DMS114 treated with DMSO at 0.1 percent for 48 hours (cell line): ENCODE results near the gene ARHGAP26.

Source experiments
- DNase-seq: peaks from one replicate; lab custom pipeline; 2025; ENCODE audit not compliant: unreplicated experiment; lab: John Stamatoyannopoulos, UW

The ARHGAP26 gene

GRCh38 chr5:143010351-143010750, 240.2 kb downstream of the ARHGAP26 start:
- no peak for DNase-seq

DNA sequence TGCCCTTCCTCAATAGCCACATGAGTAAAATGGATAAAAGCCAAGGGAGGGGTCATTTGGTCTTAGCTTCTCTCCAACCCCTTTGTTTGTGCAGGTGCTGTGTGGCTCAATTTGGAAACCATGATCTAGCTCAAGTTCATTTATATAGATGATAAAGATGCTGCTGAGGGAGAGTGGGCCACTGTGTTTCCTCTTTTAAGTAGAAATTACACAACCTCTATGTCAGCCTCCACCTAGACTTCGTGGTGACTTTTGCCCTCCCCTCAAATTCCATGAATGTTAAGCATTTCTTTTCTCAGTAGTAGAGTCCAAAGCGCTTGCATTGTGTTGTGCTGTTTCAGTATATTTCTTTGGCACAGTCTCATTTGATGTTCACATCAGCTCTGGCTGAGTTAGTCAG, 241.4 kb downstream of the ARHGAP26 start:
- DNase-seq = no peak

GRCh38 chr5:143013176-143013891, 243.2 kb downstream of the ARHGAP26 start:
- DNase-seq = no peak

DNA sequence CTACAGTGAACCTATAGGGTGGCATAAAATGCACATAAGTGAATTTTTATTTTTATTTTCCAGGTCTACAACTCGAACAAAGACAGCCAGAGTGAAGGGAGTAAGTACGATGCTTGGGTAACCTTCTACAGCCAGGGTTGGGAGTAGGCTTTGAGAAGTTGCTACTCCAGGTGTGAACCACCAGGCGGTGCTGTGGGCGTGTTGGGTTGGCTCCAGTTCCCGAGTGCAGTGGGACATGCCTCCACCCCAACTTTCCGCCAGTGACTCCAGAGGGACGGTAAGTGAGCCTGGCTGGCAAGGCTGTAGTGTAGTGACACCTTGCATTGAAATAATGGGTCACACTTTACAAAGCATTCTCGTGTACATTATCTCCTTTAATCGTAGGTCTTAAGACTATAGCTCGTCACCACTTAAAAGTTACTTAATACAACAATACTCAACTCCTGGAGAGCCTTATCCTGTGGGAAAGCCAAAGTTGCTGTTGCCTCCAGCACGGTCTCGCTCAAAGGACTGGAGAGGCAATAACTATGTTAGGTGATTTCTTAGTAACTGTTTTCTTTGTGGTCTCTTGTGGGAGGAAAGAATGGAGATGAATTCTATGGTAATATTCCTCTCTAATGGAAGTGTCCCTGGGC, 244.0 kb downstream of the ARHGAP26 start:
- no peak for DNase-seq

GRCh38 chr5:143016777-143017516, 246.8 kb downstream of the ARHGAP26 start:
- no peak for DNase-seq

GRCh38 chr5:143017541-143017940, 247.4 kb downstream of the ARHGAP26 start:
- DNase-seq = no peak

DNA sequence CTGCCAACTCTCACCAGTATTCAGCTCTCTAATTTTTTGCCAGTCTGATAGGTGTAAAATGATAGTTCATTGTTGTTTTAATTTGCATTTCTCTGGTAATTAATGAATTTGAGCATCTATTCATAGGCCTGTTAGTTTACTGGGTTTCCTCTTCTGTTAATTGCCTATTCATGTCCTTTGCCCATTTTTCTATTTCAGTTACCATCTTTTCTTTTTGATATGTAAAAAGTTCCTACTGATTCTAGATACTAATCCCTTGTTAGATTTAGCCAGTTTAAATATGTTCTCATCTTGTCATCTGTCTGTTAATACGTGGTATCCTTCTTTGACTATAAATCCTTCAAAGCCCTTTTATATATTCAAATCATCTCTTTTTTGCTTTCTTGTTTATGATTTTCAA, 247.8 kb downstream of the ARHGAP26 start:
- no peak for DNase-seq

- no peak for DNase-seq
These were observed 249.0 kb downstream of the ARHGAP26 start for GRCh38 chr5:143019157-143019556.

DNA sequence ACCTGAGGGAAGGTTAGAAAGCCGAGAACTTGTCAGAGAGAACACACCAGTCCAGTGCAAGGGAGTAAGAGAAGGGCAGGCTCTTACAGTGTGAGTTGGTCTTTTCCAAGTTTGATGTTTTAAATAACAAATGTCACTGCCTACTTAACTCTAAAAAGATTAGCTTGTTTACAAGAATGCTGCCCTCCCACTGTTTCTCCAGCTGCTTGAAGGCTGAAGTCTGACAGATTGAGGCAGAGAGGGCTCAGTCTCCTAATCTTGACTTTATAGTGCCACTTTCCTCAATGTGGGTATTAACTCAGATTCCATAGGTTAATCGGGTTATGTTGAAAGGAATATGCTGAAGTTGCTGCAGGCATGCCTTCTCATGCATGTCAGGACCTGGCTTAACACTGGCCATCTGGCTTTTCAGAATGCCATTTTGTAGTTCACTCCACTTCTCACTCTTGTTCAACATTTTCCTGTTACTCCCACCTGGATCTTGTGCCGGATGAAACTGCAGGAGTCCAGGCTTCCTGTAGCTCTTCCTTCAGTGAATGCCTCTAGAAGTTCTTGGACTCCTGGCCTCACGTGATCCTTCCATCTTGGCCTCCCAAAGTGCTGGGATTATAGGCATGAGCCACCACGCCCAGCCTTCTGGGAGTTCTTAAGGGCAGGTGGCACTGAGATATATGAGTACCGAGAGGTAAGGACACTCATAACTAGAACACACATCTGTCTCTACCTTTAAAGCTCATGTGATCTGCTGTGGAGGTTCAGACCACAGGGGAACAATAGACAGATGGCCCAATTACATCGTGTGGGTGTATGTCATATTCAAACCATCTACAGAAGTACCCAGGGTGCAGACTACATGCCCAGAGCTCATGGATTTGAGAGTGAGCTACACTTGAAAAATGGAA, 249.7 kb downstream of the ARHGAP26 start:
- DNase-seq = no peak

- no peak for DNase-seq
These were observed 251.4 kb downstream of the ARHGAP26 start for GRCh38 chr5:143021595-143021994.

DNA sequence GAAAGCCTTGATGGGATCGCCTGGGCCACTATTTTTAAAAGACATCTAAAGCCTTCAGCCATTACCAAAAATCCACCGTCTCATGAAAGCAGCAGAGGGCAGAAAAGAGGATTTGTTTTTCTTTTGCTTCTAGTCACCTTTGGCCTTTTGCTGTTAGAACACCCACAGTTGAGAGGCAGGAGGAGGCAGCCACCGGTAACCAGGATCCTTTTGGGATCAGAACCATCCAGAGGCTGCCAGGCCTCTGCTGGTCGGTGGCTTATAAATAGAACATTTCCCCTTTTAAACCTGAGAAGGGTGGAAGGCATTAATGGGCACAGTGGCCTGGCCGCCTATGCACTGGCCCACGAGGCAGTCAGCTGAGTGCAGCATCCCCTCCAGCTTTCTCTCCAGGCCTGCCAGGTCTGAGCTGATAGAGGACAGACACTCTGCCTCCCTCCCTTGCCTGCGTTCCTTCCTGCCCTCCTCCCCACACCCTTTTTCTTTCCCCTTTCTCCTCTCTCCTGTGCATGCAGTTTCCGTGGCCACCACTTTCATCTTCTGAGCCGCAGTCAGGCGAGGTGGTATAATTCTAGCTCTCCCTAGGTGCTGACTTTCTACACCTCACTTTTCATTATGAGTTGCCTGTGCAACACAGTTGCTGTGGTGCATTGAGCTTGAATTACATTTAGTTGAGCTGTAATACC, 253.4 kb downstream of the ARHGAP26 start:
- DNase-seq = no peak

GRCh38 chr5:143024228-143024920, 254.2 kb downstream of the ARHGAP26 start:
- DNase-seq = no peak

DNA sequence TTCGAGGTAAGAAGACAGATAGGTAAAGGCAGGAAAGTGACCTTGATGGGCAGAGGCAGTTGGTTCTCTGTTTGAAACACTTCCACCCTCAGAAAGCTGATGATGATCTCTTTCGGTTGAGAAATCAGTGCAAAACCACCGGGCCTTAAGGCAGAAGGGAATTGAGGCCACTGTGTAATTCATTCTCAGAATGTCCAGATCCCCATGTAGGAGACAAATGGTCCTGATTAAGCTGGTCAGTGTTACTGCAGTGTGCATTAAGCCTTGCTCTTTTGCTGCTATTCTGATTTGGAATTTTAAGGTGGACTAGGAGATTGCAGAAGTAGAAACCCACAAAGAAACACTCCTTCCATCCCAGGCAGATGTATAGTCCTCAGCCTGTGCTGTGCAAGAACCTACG, 255.2 kb downstream of the ARHGAP26 start:
- no peak for DNase-seq

DNA sequence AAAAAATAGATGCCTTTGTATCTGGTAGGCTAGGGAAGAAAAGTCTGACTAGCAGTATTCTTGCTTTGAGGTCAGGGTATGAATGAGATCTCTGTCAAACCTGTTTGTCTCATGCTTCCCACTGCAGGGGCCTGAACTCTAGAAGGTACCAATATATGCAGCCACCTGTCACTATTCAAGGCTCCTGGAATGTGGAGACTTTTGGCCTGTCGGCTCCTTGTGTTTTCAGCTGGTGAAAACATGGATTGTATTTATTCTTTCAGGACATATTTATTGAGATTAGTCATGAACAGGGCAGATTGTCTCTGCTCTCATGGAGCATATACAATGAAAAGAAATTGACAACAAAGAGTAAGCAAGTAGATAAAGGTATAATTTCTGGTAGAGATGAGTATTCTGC, 255.8 kb downstream of the ARHGAP26 start:
- DNase-seq = no peak

DNA sequence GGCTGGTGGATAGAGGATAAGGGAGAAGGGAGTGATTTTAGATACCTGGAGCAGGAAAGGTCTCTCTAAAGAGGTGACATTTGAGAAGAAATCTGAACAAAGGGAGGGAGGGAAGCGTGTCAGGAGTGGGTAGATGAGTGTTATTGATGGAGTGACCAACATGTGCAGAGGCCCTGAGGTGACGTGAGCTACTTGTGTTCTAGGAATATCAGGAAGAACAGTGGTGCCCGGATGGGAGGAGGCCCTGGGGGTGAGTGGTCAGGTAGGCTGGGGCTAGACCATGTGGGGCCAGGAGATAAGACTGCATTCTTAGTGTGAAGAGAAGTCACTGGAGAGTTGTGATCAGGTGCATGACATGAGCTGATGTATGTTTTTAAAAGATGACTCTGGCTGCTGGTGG, 256.2 kb downstream of the ARHGAP26 start:
- DNase-seq = no peak

DNA sequence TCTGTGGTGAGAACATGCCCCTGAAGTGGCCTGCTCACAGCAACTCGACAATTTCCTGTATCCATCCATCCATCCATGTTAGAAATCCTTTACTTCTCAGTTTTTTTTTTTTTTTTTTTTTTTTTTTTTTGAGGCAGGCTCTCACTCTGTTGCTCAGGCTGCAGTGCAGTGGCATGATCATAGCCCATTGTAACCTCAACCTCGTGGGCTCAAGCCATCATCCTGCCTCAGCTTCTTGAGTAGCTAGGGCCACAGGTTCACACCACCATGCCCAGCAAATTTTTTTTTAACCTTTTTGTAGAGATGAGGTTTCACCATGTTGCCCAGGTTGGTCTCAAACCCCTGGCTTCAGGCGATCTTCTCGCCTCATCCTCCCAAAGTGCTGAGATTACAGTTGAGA, 259.1 kb downstream of the ARHGAP26 start:
- no peak for DNase-seq

DNA sequence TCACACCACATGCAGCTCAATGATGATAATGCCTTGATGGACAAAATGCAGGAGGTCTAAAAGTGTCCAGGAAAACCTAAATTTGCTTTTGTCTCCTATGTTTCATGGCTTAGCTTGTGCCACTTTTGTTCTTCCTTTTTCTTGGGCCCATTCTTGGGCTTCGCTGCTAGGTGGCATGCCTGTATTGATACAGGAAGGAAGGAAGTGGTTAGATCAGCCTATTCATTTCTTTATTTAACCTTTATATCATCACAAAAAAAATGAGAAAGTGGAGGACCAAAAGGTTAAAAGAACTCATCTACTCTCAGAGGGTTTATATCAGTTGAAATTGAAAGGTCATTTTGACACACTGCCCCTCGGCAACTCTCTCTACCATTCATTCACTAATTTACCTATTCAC, 260.2 kb downstream of the ARHGAP26 start:
- DNase-seq = no peak

DNA sequence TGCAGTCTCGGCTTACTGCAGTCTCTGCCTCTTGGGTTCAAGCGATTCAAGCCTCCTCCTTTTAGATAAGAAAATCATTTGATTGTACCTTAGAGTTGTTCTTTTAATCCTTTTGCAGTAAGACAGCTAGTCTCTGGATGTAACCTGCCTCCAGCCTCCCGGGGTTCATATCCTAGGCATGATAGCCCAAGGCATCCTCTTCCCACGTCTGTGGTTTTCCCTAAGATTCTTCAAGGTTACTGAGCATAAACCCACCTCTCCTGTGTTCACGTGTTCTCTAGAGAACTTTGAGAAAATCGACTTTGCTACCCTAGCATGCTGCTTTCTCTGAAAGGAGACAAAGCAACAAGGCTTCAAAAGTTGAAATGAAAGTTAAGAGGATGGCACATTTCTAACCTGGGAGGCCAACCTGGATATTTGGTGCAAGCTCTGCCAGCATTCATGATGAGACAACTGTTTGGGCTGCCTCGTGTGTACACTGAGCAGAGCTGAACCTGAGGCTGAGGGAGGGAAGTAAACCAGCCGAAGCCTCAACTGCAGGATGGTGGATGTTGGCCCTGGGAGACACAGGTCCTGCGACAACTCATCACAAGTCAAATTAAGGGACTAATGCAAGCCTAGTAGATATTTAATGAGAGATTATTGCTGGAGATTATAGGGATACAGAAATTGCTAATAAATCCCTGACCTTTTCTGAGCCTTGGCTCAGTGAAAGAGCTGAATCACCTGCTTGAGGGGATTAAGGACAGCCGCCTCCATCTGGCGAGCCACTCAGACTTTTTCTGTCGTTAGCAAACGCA, 261.8 kb downstream of the ARHGAP26 start:
- DNase-seq = no peak

DNA sequence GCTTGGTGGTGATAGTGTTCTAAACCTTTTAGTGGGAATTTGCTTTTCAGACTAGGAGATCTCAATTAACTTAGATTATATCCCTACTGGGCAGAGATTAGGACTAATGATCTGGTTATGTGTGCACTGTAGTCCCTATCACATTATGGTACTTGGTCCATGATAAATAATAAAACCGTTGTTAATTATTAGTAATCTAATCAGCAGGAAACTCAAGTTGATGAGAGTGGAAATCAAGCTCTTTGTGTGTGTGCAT, 262.3 kb downstream of the ARHGAP26 start:
- no peak for DNase-seq
